Measurements from ENCODE around the gene VASP. TPM values are rescaled to one million over a fixed set of nuclear protein-coding genes. Genes with fewer than 3 reads are reported as not detected.

Gene VASP
- polyA plus RNA-seq, 1 donor from 2014 or later, result 6.1 TPM

Other genes starting within 250 kb of the VASP start
- gene CKM, start 184.6 kb upstream of the VASP start, polyA plus RNA-seq, result 0.14 TPM in 1 of 2 replicates, not detected in the other
- 0.44 TPM in 1 of 2 replicates, not detected in the other for gene KLC3, start 166.7 kb upstream of the VASP start, polyA plus RNA-seq
- 28.8 and 39.0 TPM in 2 replicates for gene ERCC2, start 136.9 kb upstream of the VASP start, polyA plus RNA-seq
- gene PPP1R13L, start 102.4 kb upstream of the VASP start, polyA plus RNA-seq, result 0.74 TPM in 1 of 2 replicates, not detected in the other
- 2.3 and 2.4 TPM in 2 replicates for gene POLR1G, start 100.8 kb upstream of the VASP start, polyA plus RNA-seq
- 69.2 and 80.8 TPM in 2 replicates for gene ERCC1, start 83.6 kb upstream of the VASP start, polyA plus RNA-seq
- 1.4 and 2.1 TPM in 2 replicates for gene FOSB, start 39.5 kb upstream of the VASP start, polyA plus RNA-seq
- gene RTN2, start 10.4 kb upstream of the VASP start, polyA plus RNA-seq, result 70.3 and 83.9 TPM in 2 replicates
- 1.0 and 1.8 TPM in 2 replicates for gene PPM1N, start 9.0 kb upstream of the VASP start, polyA plus RNA-seq
- 3.3 and 6.0 TPM in 2 replicates for gene OPA3, start 77.3 kb downstream of the VASP start, polyA plus RNA-seq
- gene GPR4, start 94.7 kb downstream of the VASP start, polyA plus RNA-seq, result 0.25 TPM in 1 of 2 replicates, not detected in the other
- gene EML2, start 131.9 kb downstream of the VASP start, polyA plus RNA-seq, result 18.9 and 19.2 TPM in 2 replicates
- 6.4 and 13.1 TPM in 2 replicates for gene GIPR, start 160.7 kb downstream of the VASP start, polyA plus RNA-seq
- 333 and 372 TPM in 2 replicates for gene SNRPD2, start 184.5 kb downstream of the VASP start, polyA plus RNA-seq
- 6.8 and 8.4 TPM in 2 replicates for gene QPCTL, start 185.2 kb downstream of the VASP start, polyA plus RNA-seq
- gene FBXO46, start 223.4 kb downstream of the VASP start, polyA plus RNA-seq, result 12.5 and 13.2 TPM in 2 replicates
- gene MEIOSIN, start 226.0 kb downstream of the VASP start, polyA plus RNA-seq, result not detected in 2 replicates